Activated naive CD8-positive, alpha-beta T cell treated with anti-CD3 and anti-CD28 coated beads, Interleukin-2, amount 10 ng/mL, durations not matched to agents 7 days and 5 days (primary cell): ENCODE results near the gene BCKDHA. TPM values are rescaled to one million over a fixed set of nuclear protein-coding genes. Genes with fewer than 3 reads are reported as not detected.
A peak's percentile ranks its signal among the peaks of the same experiment; 100 is the strongest.
"Not testable (repeated sequence)": the region's sequence is repeated elsewhere in the genome, so short reads cannot be mapped to it uniquely, and the experiment has no call there.

Source experiments
- ATAC-seq: fragments of 150-1000 bp; cut with Tn5 transposase; one replicate; pipeline ENCODE4 v1.10.0; 2021; ENCODE audit warnings: low read depth, moderate library complexity
- POLR2A ChIA-PET: fragments of 350-600 bp; sonication (Branson Sonifier 250); formaldehyde crosslinking; loops from one replicate; lab custom pipeline; 2021; ENCODE audit warnings: antibody characterized with exemption; lab: Charles Lee
- DNase-seq: peaks from one replicate; pipeline ENCODE4 v3.0.0; 2021
- H3K27ac Mint-ChIP-seq: one replicate; pipeline ENCODE4 v1.8.0; 2022; ENCODE audit warnings: mild to moderate bottlenecking, mixed read lengths
- H3K27me3 Mint-ChIP-seq: one replicate; pipeline ENCODE4 v1.8.0; 2022; ENCODE audit warnings: mild to moderate bottlenecking, moderate library complexity, mixed read lengths
- H3K36me3 Mint-ChIP-seq: one replicate; pipeline ENCODE4 v1.8.0; 2021; ENCODE audit warnings: mild to moderate bottlenecking, mixed read lengths
- H3K4me1 Mint-ChIP-seq: one replicate; pipeline ENCODE4 v1.8.0; 2021; ENCODE audit warnings: mixed read lengths
- H3K4me3 Mint-ChIP-seq: one replicate; pipeline ENCODE4 v1.8.0; 2022; ENCODE audit warnings: mild to moderate bottlenecking, moderate library complexity, mixed read lengths
- H3K9me3 Mint-ChIP-seq: one replicate; pipeline ENCODE4 v1.8.0; 2021; ENCODE audit warnings: mixed read lengths
- total RNA-seq, 2 experiments: library from RNA; stranded (reverse); gene quantifications; one replicate each; pipeline ENCODE4 v1.2.3, GENCODE V29; 2021

BCKDHA gene
- total RNA-seq, 2 experiments from 2014 or later: 23.8 to 26.9 TPM

- ATAC-seq (no peak), DNase-seq (no peak)
- H3K4me1 Mint-ChIP-seq: peaks cover 9% of the 10 kb centered on the region
- H3K36me3 Mint-ChIP-seq: peaks cover 6% of the 10 kb centered on the region
- H3K9me3 Mint-ChIP-seq: no peaks in the 10 kb centered on the region
- POLR2A ChIA-PET: interaction anchor here (1.3 kb wide), 1 partner anchor 14 kb away, joined by 3 read pairs; no protein-coding TSS in a partner anchor
- H3K27ac Mint-ChIP-seq: no peak overlapping the region
- H3K4me3 Mint-ChIP-seq: no peak overlapping the region
- H3K27me3 Mint-ChIP-seq: no peaks in the 10 kb centered on the region
Measured at GRCh38 chr19:41371541-41371940, 26.1 kb upstream of the BCKDHA start.

- peaks cover 14% of the 10 kb centered on the region for H3K4me1 Mint-ChIP-seq
- H3K27ac Mint-ChIP-seq: no peak overlapping the region
- H3K27me3 Mint-ChIP-seq: no peaks in the 10 kb centered on the region
- no peaks in the 10 kb centered on the region for H3K9me3 Mint-ChIP-seq
- H3K4me3 Mint-ChIP-seq: no peak overlapping the region
- H3K36me3 Mint-ChIP-seq: peaks cover 6% of the 10 kb centered on the region
- POLR2A ChIA-PET: no interaction called here
- ATAC-seq (no peak), DNase-seq (no peak)
Measured at GRCh38 chr19:41372501-41372900, 25.1 kb upstream of the BCKDHA start.

- DNase-seq: no peak
- ATAC-seq: no peak
- Mint-ChIP-seq H3K4me3 (no peak overlapping the region), H3K4me1 (peaks cover 15% of the 10 kb centered on the region), H3K27me3 (no peaks in the 10 kb centered on the region), H3K36me3 (peaks cover 7% of the 10 kb centered on the region), H3K9me3 (no peaks in the 10 kb centered on the region), H3K27ac (no peak overlapping the region)
- POLR2A ChIA-PET: no interaction called here
Measured at GRCh38 chr19:41373993-41374392, 23.6 kb upstream of the BCKDHA start.

- peaks cover 13% of the 10 kb centered on the region for H3K4me1 Mint-ChIP-seq
- H3K27ac Mint-ChIP-seq: peak within 1 kb of the TSS; percentile 60
- peak within 1 kb of the TSS; percentile 70 for H3K4me3 Mint-ChIP-seq
- POLR2A ChIA-PET: interaction anchor here (0.6 to 1.0 kb wide), 3 partner anchors 12 to 28 kb away, joined by 3 to 6 read pairs (median 3); partner anchors contain the start of gene B9D2
- ATAC-seq (peak; percentile 35), DNase-seq (peak; percentile 41)
- no peaks in the 10 kb centered on the region for H3K9me3 Mint-ChIP-seq
- no peaks in the 10 kb centered on the region for H3K27me3 Mint-ChIP-seq
- peaks cover 4% of the 10 kb centered on the region for H3K36me3 Mint-ChIP-seq
Measured at GRCh38 chr19:41376241-41376997, 21.2 kb upstream of the BCKDHA start, which contains the start of gene TMEM91. TSS of gene TMEM91 (plus strand) at chr19:41376533. CDS start at chr19:41378310, 1,777 bp downstream.

GRCh38 chr19:41376998-41377365 lies 20.6 kb upstream of the BCKDHA start:
- H3K4me3 Mint-ChIP-seq: peak overlapping the region; percentile 70
- H3K4me1 Mint-ChIP-seq: peaks cover 12% of the 10 kb centered on the region
- DNase-seq: no peak
- POLR2A ChIA-PET: interaction anchor here (0.6 to 1.0 kb wide), 2 partner anchors 13 to 17 kb away, joined by 3 to 6 read pairs; partner anchors contain the start of gene B9D2
- no peaks in the 10 kb centered on the region for H3K9me3 Mint-ChIP-seq
- H3K27me3 Mint-ChIP-seq: no peaks in the 10 kb centered on the region
- no peak for ATAC-seq
- H3K27ac Mint-ChIP-seq: peak overlapping the region; percentile 60
- H3K36me3 Mint-ChIP-seq: peaks cover 3% of the 10 kb centered on the region

- ATAC-seq: peak; percentile 56
- H3K4me3 Mint-ChIP-seq: no peak overlapping the region
- H3K9me3 Mint-ChIP-seq: no peaks in the 10 kb centered on the region
- DNase-seq: no peak
- peaks cover 12% of the 10 kb centered on the region for H3K4me1 Mint-ChIP-seq
- H3K36me3 Mint-ChIP-seq: peaks cover 5% of the 10 kb centered on the region
- POLR2A ChIA-PET: interaction anchor here (0.6 kb wide), 1 partner anchor 36 kb away, joined by 3 read pairs; no protein-coding TSS in a partner anchor
- H3K27ac Mint-ChIP-seq: peak overlapping the region; percentile 47
- H3K27me3 Mint-ChIP-seq: no peaks in the 10 kb centered on the region
Measured at GRCh38 chr19:41377977-41378709, 19.5 kb upstream of the BCKDHA start.

- H3K4me3 Mint-ChIP-seq, DNase-seq, H3K36me3 Mint-ChIP-seq, H3K4me1 Mint-ChIP-seq, H3K27ac Mint-ChIP-seq, ATAC-seq, H3K9me3 Mint-ChIP-seq, H3K27me3 Mint-ChIP-seq: not testable (repeated sequence)
- POLR2A ChIA-PET: interaction anchor here (0.6 to 0.8 kb wide), 2 partner anchors 118 to 161 kb away, joined by 3 to 4 read pairs; no protein-coding TSS in a partner anchor
Measured at GRCh38 chr19:41381536-41381935, 16.1 kb upstream of the BCKDHA start.

- ATAC-seq: no peak
- POLR2A ChIA-PET: interaction anchor here (0.7 to 1.1 kb wide), 2 partner anchors 10 to 19 kb away, joined by 3 to 5 read pairs; no protein-coding TSS in a partner anchor
- no peak overlapping the region for H3K27ac Mint-ChIP-seq
- H3K36me3 Mint-ChIP-seq: peaks cover 2% of the 10 kb centered on the region
- H3K4me1 Mint-ChIP-seq: no peaks in the 10 kb centered on the region
- H3K4me3 Mint-ChIP-seq: no peak overlapping the region
- H3K27me3 Mint-ChIP-seq: no peaks in the 10 kb centered on the region
- no peak for DNase-seq
- no peaks in the 10 kb centered on the region for H3K9me3 Mint-ChIP-seq
Measured at GRCh38 chr19:41384351-41384750, 13.3 kb upstream of the BCKDHA start.

GRCh38 chr19:41386442-41386841 lies 11.2 kb upstream of the BCKDHA start:
- Mint-ChIP-seq H3K4me1 (no peaks in the 10 kb centered on the region), H3K27ac (no peak overlapping the region), H3K4me3 (no peak overlapping the region), H3K36me3 (peaks cover 7% of the 10 kb centered on the region), H3K27me3 (no peaks in the 10 kb centered on the region), H3K9me3 (no peaks in the 10 kb centered on the region)
- POLR2A ChIA-PET: no interaction called here
- DNase-seq: no peak
- no peak for ATAC-seq

- ATAC-seq (no peak), DNase-seq (no peak)
- no peak overlapping the region for H3K27ac Mint-ChIP-seq
- H3K9me3 Mint-ChIP-seq: no peaks in the 10 kb centered on the region
- POLR2A ChIA-PET: interaction anchor here (0.6 kb wide), 1 partner anchor 12 kb away, joined by 3 read pairs; no protein-coding TSS in a partner anchor
- no peaks in the 10 kb centered on the region for H3K27me3 Mint-ChIP-seq
- H3K4me3 Mint-ChIP-seq: no peak overlapping the region
- peaks cover 10% of the 10 kb centered on the region for H3K4me1 Mint-ChIP-seq
- peaks cover 7% of the 10 kb centered on the region for H3K36me3 Mint-ChIP-seq
Measured at GRCh38 chr19:41391618-41392017, 6.0 kb upstream of the BCKDHA start.

GRCh38 chr19:41392775-41393174 lies 4.8 kb upstream of the BCKDHA start:
- Mint-ChIP-seq H3K9me3 (no peaks in the 10 kb centered on the region), H3K36me3 (peaks cover 7% of the 10 kb centered on the region), H3K4me1 (peaks cover 10% of the 10 kb centered on the region), H3K27ac (no peak overlapping the region), H3K27me3 (no peaks in the 10 kb centered on the region), H3K4me3 (no peak overlapping the region)
- ATAC-seq: no peak
- POLR2A ChIA-PET: interaction anchor here (0.7 to 1.4 kb wide), 2 partner anchors 29 to 496 kb away, joined by 3 read pairs; no protein-coding TSS in a partner anchor
- no peak for DNase-seq

GRCh38 chr19:41395355-41395754 lies 2.3 kb upstream of the BCKDHA start:
- H3K9me3 Mint-ChIP-seq: no peaks in the 10 kb centered on the region
- ATAC-seq: no peak
- H3K27ac Mint-ChIP-seq: peak overlapping the region; percentile 1
- no peak for DNase-seq
- peaks cover 4% of the 10 kb centered on the region for H3K36me3 Mint-ChIP-seq
- POLR2A ChIA-PET: no interaction called here
- H3K4me3 Mint-ChIP-seq: peak overlapping the region; percentile 97
- H3K4me1 Mint-ChIP-seq: peaks cover 26% of the 10 kb centered on the region
- H3K27me3 Mint-ChIP-seq: no peaks in the 10 kb centered on the region

- Mint-ChIP-seq H3K9me3 (no peaks in the 10 kb centered on the region), H3K4me1 (peaks cover 26% of the 10 kb centered on the region), H3K4me3 (peak overlapping the region; percentile 97), H3K27ac (peak overlapping the region; percentile 98), H3K36me3 (peaks cover 7% of the 10 kb centered on the region), H3K27me3 (no peaks in the 10 kb centered on the region)
- POLR2A ChIA-PET: interaction anchor here (1.1 kb wide), 1 partner anchor 10 kb away, joined by 3 read pairs; no protein-coding TSS in a partner anchor
- ATAC-seq (no peak), DNase-seq (no peak)
Measured at GRCh38 chr19:41398050-41398418, 416 bp downstream of the BCKDHA start.
